CD4-positive, alpha-beta T cell treated with Interleukin-2 at 100 ng/mL for 4 hours (primary cell): ENCODE results near the gene MAS1L.
"Not testable (repeated sequence)": the region's sequence is repeated elsewhere in the genome, so short reads cannot be mapped to it uniquely, and the experiment has no call there.

Experiments
- DNase-seq: peaks from one replicate; pipeline ENCODE4 v3.0.0-alpha.2; 2020; ENCODE audit warnings: low spot score

Gene MAS1L

DNA sequence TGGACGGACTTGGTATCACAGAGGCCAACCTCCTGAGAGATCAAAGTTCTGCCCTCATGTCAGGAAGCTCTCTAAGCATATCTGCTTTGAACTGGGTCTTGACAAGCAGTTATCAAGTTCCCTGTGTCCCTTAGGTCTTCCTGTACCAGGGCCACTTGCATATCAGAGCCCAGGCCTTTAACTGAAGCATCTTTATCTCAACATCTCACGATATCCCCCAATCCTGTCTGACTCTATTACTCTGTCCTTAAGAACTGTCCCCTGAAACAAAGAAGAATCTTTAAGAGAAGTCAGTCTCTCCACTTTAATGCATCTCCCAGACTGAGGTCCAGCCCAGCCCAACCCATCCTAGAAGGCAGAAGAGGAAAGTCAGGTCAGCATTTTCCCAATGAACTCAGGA, 8.2 kb downstream of the MAS1L start:
- no peak for DNase-seq

GRCh38 chr6:29478740-29479139, 9.0 kb downstream of the MAS1L start:
- DNase-seq: no peak

GRCh38 chr6:29477923-29478450, 9.8 kb downstream of the MAS1L start:
- no peak for DNase-seq

DNA sequence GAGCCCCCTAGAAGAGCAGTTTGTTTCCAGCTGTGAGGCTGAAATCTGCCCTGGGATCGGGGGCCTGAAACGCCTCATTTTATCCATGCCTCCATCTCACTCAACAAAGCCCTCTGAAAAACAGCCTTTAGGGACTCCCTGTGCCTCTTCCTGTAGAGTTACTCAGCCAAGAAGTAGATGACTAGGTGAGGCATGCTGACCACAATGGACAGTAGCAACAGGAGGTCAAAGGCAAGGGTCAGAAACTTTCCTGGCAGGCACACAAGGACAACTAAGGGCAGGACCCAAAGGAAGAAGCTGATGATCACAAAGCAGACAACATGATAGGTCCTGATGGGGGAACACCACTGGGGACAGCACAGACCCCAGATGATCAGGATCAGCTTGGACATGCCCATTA, 12.8 kb downstream of the MAS1L start:
- no peak for DNase-seq

- no peak for DNase-seq
Observed at GRCh38 chr6:29466241-29466640, 21.5 kb downstream of the MAS1L start.

DNA sequence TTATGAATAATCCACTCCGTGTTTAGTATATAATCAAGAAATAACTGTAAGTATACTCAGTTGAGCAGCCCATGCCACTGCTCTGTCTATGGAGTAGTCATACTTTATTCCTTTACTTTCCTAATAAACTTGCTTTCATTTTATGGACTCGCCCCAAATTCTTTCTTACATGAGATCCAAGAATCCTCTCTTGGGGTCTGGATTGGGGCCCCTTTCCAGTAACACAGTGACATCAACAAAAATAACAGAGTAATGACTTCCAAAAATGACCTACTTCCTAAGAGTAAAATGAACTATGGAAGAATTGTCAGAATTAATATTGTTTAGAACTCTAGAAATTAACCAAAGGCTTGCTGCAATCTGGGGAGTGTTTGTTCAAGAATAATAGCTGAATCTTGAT, 22.0 kb downstream of the MAS1L start:
- DNase-seq: no peak

DNA sequence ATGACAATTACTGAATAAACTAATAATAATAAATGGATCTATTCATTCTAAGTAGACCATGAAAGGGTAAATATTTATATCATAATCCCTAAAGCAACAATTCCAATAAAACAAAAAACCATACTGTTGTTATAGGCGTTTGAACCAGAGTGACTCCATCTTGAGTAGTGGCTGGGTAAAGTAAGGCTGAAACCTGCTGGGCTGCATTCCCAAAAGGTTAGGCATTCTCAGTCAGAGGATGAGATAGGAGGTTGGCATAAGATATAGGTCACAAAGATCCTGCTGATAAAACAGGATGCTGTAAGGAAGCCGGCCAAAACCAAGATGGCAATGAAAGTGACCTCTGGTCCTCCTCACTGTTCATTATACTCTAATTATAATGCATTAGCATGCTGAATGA, 22.5 kb downstream of the MAS1L start:
- DNase-seq: no peak

GRCh38 chr6:29462022-29462421, 25.7 kb downstream of the MAS1L start:
- no peak for DNase-seq

DNA sequence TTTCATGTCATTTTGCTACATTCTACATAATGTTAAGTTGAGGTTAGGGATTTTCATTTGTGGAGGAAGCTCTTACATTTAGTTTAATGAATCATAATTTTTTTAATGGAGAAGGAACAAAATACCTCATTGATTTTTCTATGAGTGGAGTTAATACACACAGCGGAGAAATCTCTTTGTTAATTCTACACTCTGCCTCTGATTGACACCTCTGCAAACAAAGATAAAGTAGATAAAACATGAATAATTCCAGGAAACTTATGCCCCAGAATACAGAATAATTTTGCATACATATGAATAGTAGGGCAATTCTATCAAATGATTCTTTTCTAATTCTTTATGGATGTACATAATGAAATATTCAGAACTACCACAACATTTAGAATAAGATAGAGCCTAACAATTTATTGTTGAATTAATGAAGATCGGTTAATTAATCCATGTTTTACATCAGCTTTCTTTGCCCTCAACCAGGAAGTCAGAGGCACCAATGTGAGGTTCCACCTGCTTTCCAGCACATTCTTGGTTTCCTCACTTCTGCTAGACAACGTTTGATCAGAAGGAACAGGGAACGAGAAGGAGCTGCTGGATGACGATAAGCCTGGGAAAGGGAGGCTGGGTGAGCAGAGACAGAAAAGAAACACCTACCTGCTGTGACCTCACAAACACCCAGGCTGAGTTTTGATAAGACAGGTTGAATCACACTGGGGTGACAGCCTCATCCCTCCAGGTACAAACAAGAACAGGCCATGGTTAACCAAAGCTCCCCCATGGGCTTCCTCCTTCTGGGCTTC, 26.5 kb downstream of the MAS1L start:
- DNase-seq: no peak

DNA sequence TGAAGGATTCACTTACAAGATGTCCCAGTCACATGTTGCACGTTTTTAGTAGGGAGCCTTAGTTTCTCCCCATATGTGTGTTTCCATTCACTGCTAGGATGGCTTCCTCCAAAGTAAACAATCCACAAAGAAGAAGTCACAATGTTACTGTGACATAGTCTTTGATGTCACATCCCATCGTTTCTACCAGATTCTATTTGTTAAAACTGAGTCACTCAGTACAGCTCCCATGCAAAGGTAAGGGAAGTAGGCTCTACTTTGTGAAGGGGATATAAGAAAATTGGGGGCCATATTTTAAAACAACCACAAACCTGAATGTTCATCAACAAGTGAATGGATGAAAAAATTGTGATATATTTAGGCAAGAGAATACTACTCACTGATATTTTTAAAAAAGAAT, 30.8 kb downstream of the MAS1L start, which contains the start of the genes OR11A1 and OR2H1:
Gene OR11A1, minus strand, starts transcription at position 101 of the 400 bp plus-strand sequence. CDS start 29,430 bp downstream, outside the sequence.
Gene OR2H1, plus strand, starts transcription at position 185 of the 400 bp plus-strand sequence. CDS start 4,615 bp downstream, outside the sequence.
- no peak for DNase-seq

GRCh38 chr6:29451471-29452193, 36.1 kb downstream of the MAS1L start:
- no peak for DNase-seq

- DNase-seq: no peak
Observed at GRCh38 chr6:29447670-29448069, 40.1 kb downstream of the MAS1L start.

DNA sequence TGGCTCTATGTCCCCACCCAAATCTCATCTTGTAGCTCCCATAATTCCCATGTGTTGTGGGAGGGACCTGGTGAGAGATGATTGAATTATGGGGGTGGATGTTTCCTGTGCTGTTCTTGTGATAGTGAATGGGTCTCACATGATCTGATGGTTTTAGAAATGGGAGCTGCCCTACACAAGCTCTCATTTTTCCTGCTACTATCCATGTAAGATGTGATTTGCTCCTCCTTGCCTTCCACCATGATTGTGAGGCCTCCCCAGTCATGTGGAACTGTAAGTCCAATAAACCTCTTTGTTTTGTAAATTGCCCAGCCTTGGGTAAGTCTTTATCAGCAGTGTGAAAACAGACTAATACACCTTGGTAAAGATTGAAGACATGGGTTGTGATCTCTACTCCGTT, 43.7 kb downstream of the MAS1L start:
- DNase-seq: not testable (repeated sequence)

DNA sequence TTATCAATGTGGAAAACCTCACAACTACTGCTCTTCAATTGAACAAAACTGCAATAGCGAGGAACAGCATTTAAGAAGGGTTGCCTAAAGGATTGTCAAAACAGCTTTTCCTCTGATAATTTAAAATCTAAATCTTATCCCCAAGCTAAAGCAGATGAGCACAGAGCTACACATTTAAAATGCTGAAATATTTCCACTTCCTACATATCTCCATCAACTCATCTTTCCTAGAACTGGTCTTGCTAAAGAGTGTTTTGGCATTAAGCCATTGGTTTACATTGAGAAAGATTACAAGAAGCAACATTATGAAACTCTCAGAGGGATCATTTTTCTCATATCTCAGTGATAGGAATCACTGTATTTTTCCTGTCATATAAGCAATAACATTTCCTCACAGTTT, 45.0 kb downstream of the MAS1L start:
- no peak for DNase-seq

- DNase-seq: no peak
Observed at GRCh38 chr6:29439006-29439405, 48.8 kb downstream of the MAS1L start, which contains the start of gene OR10C1. OR10C1 (plus strand) TSS chr6:29439306; CDS start chr6:29440016, 710 bp downstream.

- not testable (repeated sequence) for DNase-seq
Observed at GRCh38 chr6:29436730-29437129, 51.0 kb downstream of the MAS1L start.
